HG03045 (cell line): ENCODE results near the gene GP1BA.

ENCODE experiments used
- ATAC-seq: cut with Tn5 transposase; IDR thresholded peaks from one replicate; pipeline ENCODE4 v1.9.1; 2021; ENCODE audit warnings: mild to moderate bottlenecking, moderate library complexity; ENCODE audit not compliant: unreplicated experiment

The GP1BA gene

DNA sequence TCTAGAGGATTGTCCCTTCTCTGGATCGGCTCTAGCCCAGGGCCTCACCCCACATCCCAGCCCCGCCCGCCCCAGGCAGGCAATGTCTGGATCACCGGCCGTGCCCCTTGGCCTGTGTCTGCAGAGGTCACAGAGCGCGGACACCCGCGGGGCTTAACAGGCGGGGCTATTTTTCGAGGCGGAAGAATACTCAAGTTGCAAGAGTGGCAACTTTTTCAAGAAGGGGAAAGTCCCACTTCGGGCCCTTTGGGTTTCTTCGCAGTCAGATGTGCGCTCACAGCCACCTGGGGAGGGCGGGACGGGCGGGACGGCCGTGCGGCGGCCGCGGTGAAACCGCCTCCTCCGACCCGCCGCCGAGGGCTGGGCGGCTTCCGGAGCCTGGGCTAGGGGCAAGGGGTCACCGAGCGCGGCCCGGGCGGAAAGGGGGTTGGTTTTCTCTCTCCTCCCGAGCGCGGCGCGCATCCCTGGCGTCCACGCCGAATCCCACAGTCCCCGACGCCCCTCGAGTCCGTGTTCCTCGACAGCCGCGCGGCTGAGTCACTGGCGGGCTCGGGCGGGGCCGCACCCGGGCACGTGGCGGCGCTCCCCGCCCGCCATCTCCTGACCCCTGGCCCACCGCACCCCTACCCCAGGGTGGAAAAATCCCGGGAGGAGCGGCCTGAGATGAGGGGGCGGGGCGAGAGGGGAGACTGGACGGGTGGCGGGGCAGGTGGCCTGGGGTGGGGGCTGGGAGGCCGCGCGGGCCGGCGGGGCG is 17.4 kb downstream of the GP1BA start:
- ATAC-seq: peak; percentile 32

GRCh38 chr17:4950075-4950745 is 18.1 kb downstream of the GP1BA start:
- peak; percentile 5 for ATAC-seq

DNA sequence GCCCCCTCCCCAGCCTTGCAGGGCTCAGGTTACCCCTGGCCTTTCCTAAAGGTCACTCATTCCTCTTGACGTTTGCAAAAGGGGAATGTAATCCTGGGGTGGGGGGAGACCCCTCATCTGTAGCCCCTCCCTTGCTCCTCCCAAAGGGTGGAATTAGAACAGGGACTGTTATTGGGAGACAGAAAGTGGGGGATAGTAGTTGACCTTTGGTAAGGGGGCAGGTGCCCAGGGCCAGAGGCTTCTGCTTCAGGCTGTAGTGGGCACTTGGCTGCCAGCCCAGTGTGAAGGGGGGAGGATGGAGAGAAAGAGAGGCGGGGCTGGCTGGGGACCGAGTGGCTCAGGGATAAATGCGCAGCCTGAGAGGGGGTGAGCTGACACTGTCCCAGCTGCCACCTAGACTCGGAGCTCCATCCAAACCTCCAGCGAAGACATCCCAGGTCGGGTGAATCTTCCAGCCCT is 18.7 kb downstream of the GP1BA start, which contains the start of gene ENO3:
ENO3 (plus strand) TSS at position 374 of the 459 bp plus-strand sequence. CDS start 711 bp downstream, outside the sequence.
- ATAC-seq: no peak

DNA sequence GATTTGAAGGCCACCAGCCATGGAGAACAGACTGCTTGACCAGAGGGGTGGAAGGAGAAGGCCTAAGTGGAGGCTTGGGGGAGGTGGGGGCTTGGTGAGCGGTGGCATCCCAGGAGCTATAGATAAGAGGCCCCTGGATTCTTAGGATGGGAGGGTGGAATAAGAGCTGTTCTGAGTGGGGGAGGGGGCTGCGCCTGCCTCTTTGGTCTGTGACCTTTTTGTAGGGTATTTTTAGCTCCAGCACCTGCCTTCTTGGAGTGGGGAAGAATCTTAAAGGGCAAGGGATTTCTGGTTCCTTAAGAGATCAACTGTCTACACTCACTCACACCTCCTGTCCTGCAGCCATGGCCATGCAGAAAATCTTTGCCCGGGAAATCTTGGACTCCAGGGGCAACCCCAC is 19.4 kb downstream of the GP1BA start:
- no peak for ATAC-seq

DNA sequence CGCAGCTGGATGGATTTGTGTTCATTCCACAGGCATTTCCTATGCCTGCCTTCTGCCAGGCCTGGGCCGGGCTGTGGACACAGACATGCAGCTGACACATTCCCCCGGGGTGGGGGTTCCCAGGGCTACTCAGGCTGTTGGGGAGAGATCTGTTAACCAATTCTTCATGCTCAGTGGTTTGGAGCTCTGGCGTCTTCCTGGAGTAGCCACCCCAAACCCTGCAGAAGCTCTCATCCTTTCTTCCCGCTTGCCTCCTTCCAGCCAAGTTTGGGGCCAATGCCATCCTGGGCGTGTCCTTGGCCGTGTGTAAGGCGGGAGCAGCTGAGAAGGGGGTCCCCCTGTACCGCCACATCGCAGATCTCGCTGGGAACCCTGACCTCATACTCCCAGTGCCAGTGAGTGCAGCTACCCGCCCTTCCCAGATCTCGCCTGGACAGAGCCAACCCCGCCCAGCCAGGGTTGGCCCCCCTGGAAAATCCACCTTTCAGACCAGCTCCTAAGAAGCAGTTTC is 21.4 kb downstream of the GP1BA start:
- no peak for ATAC-seq

DNA sequence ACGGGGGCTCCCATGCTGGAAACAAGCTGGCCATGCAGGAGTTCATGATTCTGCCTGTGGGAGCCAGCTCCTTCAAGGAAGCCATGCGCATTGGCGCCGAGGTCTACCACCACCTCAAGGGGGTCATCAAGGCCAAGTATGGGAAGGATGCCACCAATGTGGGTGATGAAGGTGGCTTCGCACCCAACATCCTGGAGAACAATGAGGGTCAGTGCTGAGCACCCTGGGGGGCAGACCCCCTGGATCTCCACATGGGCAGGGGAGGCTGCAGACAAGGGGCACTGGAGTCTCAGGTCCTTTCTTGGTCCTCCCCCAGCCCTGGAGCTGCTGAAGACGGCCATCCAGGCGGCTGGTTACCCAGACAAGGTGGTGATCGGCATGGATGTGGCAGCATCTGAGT is 23.0 kb downstream of the GP1BA start:
- no peak for ATAC-seq

DNA sequence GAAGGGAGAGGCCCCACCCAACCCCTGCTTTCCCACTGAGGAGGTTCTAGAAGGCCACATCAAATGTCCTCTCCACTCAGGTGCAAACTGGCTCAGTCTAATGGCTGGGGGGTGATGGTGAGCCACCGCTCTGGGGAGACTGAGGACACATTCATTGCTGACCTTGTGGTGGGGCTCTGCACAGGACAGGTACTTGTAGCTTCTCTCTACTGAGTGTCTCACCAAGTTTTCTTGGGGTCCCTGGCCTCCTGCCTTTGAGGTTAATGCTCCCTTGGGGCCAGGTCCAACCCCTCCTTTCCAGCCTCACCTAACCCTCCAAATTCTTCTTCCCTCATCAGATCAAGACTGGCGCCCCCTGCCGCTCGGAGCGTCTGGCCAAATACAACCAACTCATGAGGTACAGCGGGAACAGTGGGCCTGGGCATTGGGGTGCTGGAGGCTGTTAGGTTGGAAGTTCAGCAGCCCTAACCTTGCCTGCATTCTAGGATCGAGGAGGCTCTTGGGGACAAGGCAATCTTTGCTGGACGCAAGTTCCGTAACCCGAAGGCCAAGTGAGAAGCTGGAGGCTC is 24.5 kb downstream of the GP1BA start:
- ATAC-seq: no peak

GRCh38 chr17:4958102-4958501 is 26.0 kb downstream of the GP1BA start:
- no peak for ATAC-seq

DNA sequence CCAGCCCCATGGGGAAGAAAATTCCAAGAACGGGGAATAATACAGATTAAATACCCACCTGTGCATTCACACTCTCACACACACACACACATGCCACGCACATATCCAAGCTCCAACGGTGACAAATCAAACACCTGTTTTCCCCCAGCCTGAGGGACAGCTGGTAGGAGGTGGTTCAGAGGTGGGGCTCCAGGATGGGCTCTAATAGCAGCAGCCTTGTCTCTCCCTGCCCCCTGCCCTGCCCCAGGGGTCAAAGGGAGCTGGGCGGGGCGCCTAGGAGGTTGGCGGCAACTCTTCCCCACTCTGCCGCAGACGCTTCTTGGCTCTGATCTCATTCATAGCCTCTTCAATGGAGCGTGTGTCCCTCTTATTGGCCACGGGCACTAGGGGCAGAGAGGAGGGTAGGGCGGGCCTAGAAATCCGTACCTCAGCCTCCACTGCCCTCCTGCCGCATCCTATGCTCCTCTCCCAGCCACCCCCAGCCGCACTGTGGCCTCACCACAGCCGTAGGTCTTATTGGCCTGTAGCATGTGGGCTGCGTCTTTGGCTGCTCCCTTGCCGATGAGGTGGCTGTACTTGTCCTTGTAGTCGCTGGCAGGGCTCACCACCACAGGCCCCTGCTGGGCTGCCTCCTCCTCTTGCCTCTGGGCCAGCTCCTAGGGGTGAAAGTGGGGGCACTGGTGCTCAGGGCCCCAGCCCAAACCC is 27.3 kb downstream of the GP1BA start:
- ATAC-seq: no peak

- no peak for ATAC-seq
Measured at GRCh38 chr17:4960279-4960922, 28.3 kb downstream of the GP1BA start.

DNA sequence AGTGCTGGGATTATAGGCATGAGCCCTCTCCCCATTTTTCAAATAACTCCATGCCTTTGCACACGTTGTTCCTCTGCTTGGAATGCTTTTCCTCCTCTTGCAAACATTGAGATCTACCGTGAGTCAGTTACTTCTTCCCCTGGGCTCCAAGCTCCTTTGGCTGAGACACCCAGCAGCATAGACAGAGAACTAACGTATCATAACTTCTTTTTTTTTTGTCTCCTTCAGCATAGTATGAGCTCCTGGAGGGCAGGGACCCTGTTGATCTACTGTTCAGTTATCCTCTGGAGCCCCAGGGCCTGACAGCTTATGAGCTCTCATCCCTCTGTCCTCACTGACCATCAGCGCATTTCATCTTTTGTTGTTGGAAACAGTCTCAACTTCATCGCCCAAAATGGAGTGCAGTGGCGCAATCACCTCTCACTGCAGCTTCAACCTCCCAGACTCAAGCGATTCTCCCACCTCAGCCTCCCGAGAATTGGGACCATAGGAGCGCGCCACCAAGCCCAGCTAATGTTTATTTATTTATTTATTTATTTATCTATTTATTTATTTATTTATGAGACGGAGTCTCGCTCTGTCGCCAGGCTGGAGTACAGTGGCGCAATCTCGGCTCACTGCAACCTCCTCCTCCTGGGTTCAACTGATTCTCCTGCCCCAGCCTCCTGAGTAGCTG is 33.4 kb downstream of the GP1BA start:
- ATAC-seq: no peak

DNA sequence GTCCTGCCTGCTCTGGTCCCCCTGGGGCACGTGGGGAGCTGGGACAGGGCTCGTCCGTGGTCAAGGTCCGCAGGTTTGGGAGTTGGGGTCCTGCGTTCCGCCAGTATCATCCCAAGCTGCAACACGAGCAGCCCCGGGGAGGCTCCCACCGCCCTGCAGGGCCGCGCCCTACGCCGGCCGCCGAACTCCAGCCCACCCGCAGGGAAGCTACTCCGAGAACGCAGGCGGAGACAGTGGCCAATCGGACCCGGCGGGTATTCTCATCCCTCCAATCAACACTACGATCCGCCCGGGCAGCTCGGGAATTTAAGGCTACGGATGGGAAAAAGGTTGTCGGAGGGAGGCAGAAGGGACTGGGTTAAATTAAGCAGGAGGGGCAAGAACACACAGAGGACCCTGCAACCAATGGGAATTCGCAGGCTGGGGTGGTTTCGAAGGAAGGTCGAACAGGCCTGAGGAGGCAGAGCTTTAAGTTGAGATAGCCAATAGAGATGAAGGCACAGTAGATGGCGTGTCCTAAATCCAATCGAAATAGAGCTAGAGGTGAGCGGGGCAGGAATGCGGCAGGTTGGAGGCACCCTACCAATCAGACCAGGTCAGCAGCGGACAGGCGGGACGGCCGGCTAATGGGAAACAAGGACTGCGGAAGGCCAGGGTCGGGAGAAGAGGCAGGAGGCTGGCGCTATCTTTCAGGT is 34.9 kb downstream of the GP1BA start:
- peak; percentile 81 for ATAC-seq

- peak; percentile 65 for ATAC-seq
Measured at GRCh38 chr17:4967539-4968485, 35.7 kb downstream of the GP1BA start, which contains the start of gene SPAG7. Gene SPAG7 (minus strand): TSS chr17:4967817. CDS start chr17:4967804, 13 bp downstream.

- ATAC-seq: no peak
Measured at GRCh38 chr17:4968486-4969046, 36.5 kb downstream of the GP1BA start.

- no peak for ATAC-seq
Measured at GRCh38 chr17:4969047-4969550, 37.0 kb downstream of the GP1BA start.

DNA sequence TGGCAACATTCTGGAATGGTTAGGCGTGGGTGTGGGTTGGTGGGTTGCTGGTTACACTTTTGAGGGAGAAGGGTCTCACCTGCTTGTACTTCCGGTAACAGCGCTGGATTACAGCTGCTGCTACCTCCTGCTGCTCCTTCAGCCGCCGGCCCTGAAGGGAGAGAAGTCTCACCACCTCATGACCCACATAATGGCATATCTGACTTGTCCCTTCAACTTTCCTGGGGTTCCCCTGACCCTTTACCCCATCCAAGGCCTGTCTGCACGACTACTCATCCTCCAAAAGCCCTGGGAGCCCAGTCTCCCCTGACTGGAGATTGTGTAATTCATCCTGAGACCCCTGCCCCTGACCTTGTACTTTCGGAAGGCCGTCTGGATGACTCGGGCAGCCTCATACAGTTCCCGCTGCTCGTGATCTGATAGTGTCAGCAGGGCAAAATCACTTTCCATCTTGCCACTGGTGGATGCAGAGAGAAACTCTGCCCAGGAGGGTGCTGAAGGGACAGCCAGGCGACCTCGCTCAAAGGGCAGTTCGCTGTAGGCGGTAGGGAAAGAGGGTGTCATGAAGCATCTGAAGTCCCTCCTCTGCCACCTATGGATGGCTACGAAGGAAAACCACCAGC is 37.6 kb downstream of the GP1BA start:
- no peak for ATAC-seq

- no peak for ATAC-seq
Measured at GRCh38 chr17:4970273-4970672, 38.2 kb downstream of the GP1BA start.
